MCF 10A (cell line): ENCODE data around the gene STAG1. TPM values are rescaled to one million over a fixed set of nuclear protein-coding genes. Genes with fewer than 3 reads are reported as not detected.
"Not testable (repeated sequence)": the region's sequence is repeated elsewhere in the genome, so short reads cannot be mapped to it uniquely, and the experiment has no call there.

ENCODE experiments used
- BruUV-seq: library from RNA; stranded (reverse); fragments of 400-500 nt; replicated peaks from 2 replicates; lab custom pipeline; 2021; lab: Mats Ljungman, UMichigan
- CTCF ChIA-PET: fragments of 300-600 bp; sonication (Branson Sonifier 250); formaldehyde crosslinking; extraction: SDS; loops from one replicate; lab custom pipeline; 2021; ENCODE audit warnings: antibody characterized with exemption, inconsistent platforms; lab: Yijun Ruan, JAX
- POLR2A ChIA-PET: fragments of 300-600, 350-650 bp; sonication (Branson Sonifier 250); formaldehyde crosslinking; extraction: SDS; loops from one replicate; lab custom pipeline; 2020; ENCODE audit warnings: antibody characterized with exemption, inconsistent platforms; lab: Yijun Ruan, JAX
- DNase-seq: peaks from one replicate; pipeline ENCODE4 v3.0.0-alpha.2; 2018; ENCODE audit not compliant: unreplicated experiment
- H3K27ac Mint-ChIP-seq: one replicate; pipeline ENCODE4 v1.8.0; 2022; ENCODE audit warnings: mild to moderate bottlenecking, low read depth, mixed read lengths; ENCODE audit not compliant: unreplicated experiment
- H3K27me3 Mint-ChIP-seq: one replicate; pipeline ENCODE4 v1.8.0; 2022; ENCODE audit warnings: mixed read lengths; ENCODE audit not compliant: insufficient read depth, unreplicated experiment
- H3K36me3 Mint-ChIP-seq: one replicate; pipeline ENCODE4 v1.8.0; 2022; ENCODE audit warnings: mild to moderate bottlenecking, moderate library complexity, mixed read lengths; ENCODE audit not compliant: insufficient read depth, unreplicated experiment
- H3K4me1 Mint-ChIP-seq: one replicate; pipeline ENCODE4 v1.8.0; 2022; ENCODE audit warnings: mixed read lengths; ENCODE audit not compliant: insufficient read depth, unreplicated experiment
- H3K4me3 Mint-ChIP-seq: one replicate; pipeline ENCODE4 v1.8.0; 2022; ENCODE audit warnings: mild to moderate bottlenecking, moderate library complexity, mixed read lengths; ENCODE audit not compliant: unreplicated experiment
- H3K9me3 Mint-ChIP-seq: one replicate; pipeline ENCODE4 v1.8.0; 2022; ENCODE audit warnings: mixed read lengths; ENCODE audit not compliant: unreplicated experiment
- intact Hi-C: fragments of 100-400 bp; cut with micrococcal nuclease; formaldehyde crosslinking; loops from 2 replicates; pipeline ENCODE4 v1.14.1; 2022
- total RNA-seq: library from RNA; stranded (reverse); gene quantifications from 2 replicates; pipeline ENCODE4 v1.2.3, GENCODE V29; 2022
- TF ChIP-seq, protein P1 (sequence below): fragments of 200-600 bp; IDR thresholded peaks from one replicate; pipeline ENCODE4 v1.8.0; 2022; ENCODE audit warnings: antibody characterized with exemption, mild to moderate bottlenecking; ENCODE audit not compliant: unreplicated experiment

Gene STAG1
- total RNA-seq, 1 experiment from 2014 or later = 34.3 TPM

- no peaks in the 10 kb centered on the region for H3K27me3 Mint-ChIP-seq
Observed at GRCh38 chr3:136751316-136752171, 634 bp downstream of the STAG1 start.

GRCh38 chr3:136750897-136751315 is 1.3 kb downstream of the STAG1 start:
- TSS peak; percentile 65 for BruUV-seq
- peak overlapping the region; percentile 79 for H3K4me3 Mint-ChIP-seq
- TF ChIP-seq, protein P1, sequence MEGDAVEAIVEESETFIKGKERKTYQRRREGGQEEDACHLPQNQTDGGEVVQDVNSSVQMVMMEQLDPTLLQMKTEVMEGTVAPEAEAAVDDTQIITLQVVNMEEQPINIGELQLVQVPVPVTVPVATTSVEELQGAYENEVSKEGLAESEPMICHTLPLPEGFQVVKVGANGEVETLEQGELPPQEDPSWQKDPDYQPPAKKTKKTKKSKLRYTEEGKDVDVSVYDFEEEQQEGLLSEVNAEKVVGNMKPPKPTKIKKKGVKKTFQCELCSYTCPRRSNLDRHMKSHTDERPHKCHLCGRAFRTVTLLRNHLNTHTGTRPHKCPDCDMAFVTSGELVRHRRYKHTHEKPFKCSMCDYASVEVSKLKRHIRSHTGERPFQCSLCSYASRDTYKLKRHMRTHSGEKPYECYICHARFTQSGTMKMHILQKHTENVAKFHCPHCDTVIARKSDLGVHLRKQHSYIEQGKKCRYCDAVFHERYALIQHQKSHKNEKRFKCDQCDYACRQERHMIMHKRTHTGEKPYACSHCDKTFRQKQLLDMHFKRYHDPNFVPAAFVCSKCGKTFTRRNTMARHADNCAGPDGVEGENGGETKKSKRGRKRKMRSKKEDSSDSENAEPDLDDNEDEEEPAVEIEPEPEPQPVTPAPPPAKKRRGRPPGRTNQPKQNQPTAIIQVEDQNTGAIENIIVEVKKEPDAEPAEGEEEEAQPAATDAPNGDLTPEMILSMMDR = no peak
- POLR2A ChIA-PET = interaction anchor here (1.9 to 4.8 kb wide), 3 partner anchors 110 to 675 kb away, joined by 8 to 79 read pairs (median 67); partner anchors contain the start of genes IL20RB and NCK1
- H3K27ac Mint-ChIP-seq = peak overlapping the region; percentile 97
- H3K27me3 Mint-ChIP-seq = no peaks in the 10 kb centered on the region
- no peaks in the 10 kb centered on the region for H3K9me3 Mint-ChIP-seq
- CTCF ChIA-PET = interaction anchor here (2.0 to 2.1 kb wide), 2 partner anchors 207 to 445 kb away, joined by 9 to 20 read pairs; no protein-coding TSS in a partner anchor
- H3K4me1 Mint-ChIP-seq = peaks cover 17% of the 10 kb centered on the region
- H3K36me3 Mint-ChIP-seq = peaks cover 5% of the 10 kb centered on the region
- DNase-seq = peak; percentile 21
- intact Hi-C loops = loop anchor here (5.0 to 10.0 kb wide), 3 partner anchors 206 to 944 kb away; partner anchors contain the start of gene IL20RB

More at GRCh38 chr3:136751316-136752171, 634 bp downstream of the STAG1 start:
- TF ChIP-seq, protein P1 = no peak
- Mint-ChIP-seq H3K9me3 (no peaks in the 10 kb centered on the region), H3K27ac (peak overlapping the region; percentile 97), H3K4me3 (peak overlapping the region; percentile 79), H3K4me1 (peaks cover 17% of the 10 kb centered on the region), H3K36me3 (peaks cover 5% of the 10 kb centered on the region)
- BruUV-seq = no TSS peak
- intact Hi-C loops = loop anchor here (1.0 to 10.0 kb wide), 12 partner anchors 111 to 1195 kb away; partner anchors contain the start of genes IL20RB, NCK1 and PCCB
- DNase-seq = peak; percentile 87
- ChIA-PET CTCF (interaction anchor here (0.6 to 3.3 kb wide), 47 partner anchors 14 to 1177 kb away, joined by 3 to 60 read pairs (median 6); partner anchors contain the start of genes IL20RB, MSL2, NCK1 and PCCB), POLR2A (interaction anchor here (0.8 to 4.8 kb wide), 27 partner anchors 9 to 676 kb away, joined by 3 to 79 read pairs (median 6); partner anchors contain the start of genes IL20RB, MSL2 and NCK1)

- Mint-ChIP-seq H3K9me3 (no peaks in the 10 kb centered on the region), H3K27me3 (no peaks in the 10 kb centered on the region), H3K27ac (peak overlapping the region; percentile 97), H3K4me1 (peaks cover 17% of the 10 kb centered on the region), H3K36me3 (peaks cover 5% of the 10 kb centered on the region), H3K4me3 (peak overlapping the region; percentile 79)
- intact Hi-C loops = loop anchor here (5.0 to 10.0 kb wide), 3 partner anchors 207 to 944 kb away; partner anchors contain the start of gene IL20RB
- TF ChIP-seq, protein P1 = no peak
- ChIA-PET POLR2A (interaction anchor here (0.9 to 1.4 kb wide), 4 partner anchors 9 to 112 kb away, joined by 3 to 5 read pairs (median 4); no protein-coding TSS in a partner anchor), CTCF (interaction anchor here (0.6 to 1.4 kb wide), 6 partner anchors 20 to 554 kb away, joined by 3 to 10 read pairs (median 3); partner anchors contain the start of gene MSL2)
- BruUV-seq = no TSS peak
- peak; percentile 35 for DNase-seq
Observed at GRCh38 chr3:136750209-136750896, 1.8 kb downstream of the STAG1 start.

DNA sequence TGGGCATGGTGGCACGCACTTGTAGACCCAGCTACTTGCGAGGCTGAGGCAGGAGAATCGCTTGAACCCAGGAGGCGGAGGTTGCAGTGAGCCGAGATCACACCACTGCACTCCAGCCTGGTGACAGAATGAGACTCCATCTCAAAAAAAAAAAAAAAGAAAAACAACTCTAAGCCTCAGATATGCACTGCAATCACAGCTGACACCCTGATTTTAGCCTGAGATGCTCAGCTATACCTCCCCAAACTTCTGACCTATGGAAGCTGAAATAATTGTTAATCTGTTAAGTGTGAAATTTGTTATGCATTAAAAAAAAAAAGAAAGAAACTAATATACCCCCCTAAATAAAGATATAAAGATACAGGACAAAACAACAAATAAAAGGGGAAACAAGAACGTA is 2.6 kb downstream of the STAG1 start:
- intact Hi-C loops = loop anchor here (5.0 to 10.0 kb wide), 3 partner anchors 208 to 945 kb away; partner anchors contain the start of gene IL20RB
- Mint-ChIP-seq H3K4me3 (peak overlapping the region; percentile 79), H3K4me1 (peaks cover 17% of the 10 kb centered on the region), H3K27ac (peak overlapping the region; percentile 97)
- not testable (repeated sequence) for BruUV-seq, H3K36me3 Mint-ChIP-seq, DNase-seq, H3K27me3 Mint-ChIP-seq, H3K9me3 Mint-ChIP-seq
- ChIA-PET POLR2A (interaction anchor here (0.9 to 1.4 kb wide), 5 partner anchors 9 to 553 kb away, joined by 3 to 5 read pairs (median 4); partner anchors contain the start of gene MSL2), CTCF (interaction anchor here (0.6 to 1.4 kb wide), 7 partner anchors 19 to 675 kb away, joined by 3 to 10 read pairs (median 3); partner anchors contain the start of gene MSL2)
